HepG2 (cell line): ENCODE results near the gene C11orf68. TPM values are rescaled to one million over a fixed set of nuclear protein-coding genes. Genes with fewer than 3 reads are reported as not detected.

ENCODE experiments used
- ATAC-seq: fragments of 200-7000 bp; cut with Tn5 transposase; 3 replicates; pipeline ENCODE4 v1.9.1; 2020; ENCODE audit warnings: mild to moderate bottlenecking, moderate library complexity
- BruUV-seq: library from RNA; stranded (reverse); fragments of 400-500 nt; replicated peaks from 2 replicates; lab custom pipeline; 2021; lab: Mats Ljungman, UMichigan
- CTCF ChIA-PET: fragments of 300-600 bp; formaldehyde crosslinking; extraction: SDS; loops from one replicate; lab custom pipeline; 2021; ENCODE audit warnings: low total read pairs, inconsistent platforms, low intra/inter-chr PET ratio; lab: Yijun Ruan, JAX
- POLR2A ChIA-PET: fragments of 350-600 bp; sonication (Branson Sonifier 250); formaldehyde crosslinking; loops from one replicate; lab custom pipeline; 2020; ENCODE audit warnings: antibody characterized with exemption, inconsistent platforms; lab: Yijun Ruan, JAX
- DNase-seq: peaks from one replicate; pipeline ENCODE4 v3.0.0-alpha.2; 2015; ENCODE audit warnings: low spot score
- FAIRE-seq: peaks from 3 replicates; lab custom pipeline; 2011; peaks lifted over from hg19 to GRCh38; lab: Jason Lieb, UNC
- H2AFZ ChIP-seq: one replicate; pipeline ENCODE4 v1.6.1; 2011; ENCODE audit warnings: low read length, inconsistent platforms
- H3K27ac ChIP-seq: fragments of 300-600 bp; 3 replicates; pipeline ENCODE4 v1.8.0; 2011; ENCODE audit warnings: mixed run types, mild to moderate bottlenecking, mixed read lengths, low read length, inconsistent platforms; ENCODE audit not compliant: insufficient read depth; ENCODE audit errors: extremely low read length
- H3K27me3 ChIP-seq, 2 experiments: fragments of 200-600 bp in 1 of 2; 2 replicates in 1 of 2; 3 replicates in 1 of 2; pipeline versions ENCODE4 v1.6.0 to v1.8.0; 2011; ENCODE audit warnings: low read length in 2 of 2, mild to moderate bottlenecking in 2 of 2, moderate library complexity in 2 of 2, inconsistent platforms in 1 of 2; ENCODE audit not compliant: insufficient read depth in 2 of 2, control insufficient read depth in 1 of 2
- H3K36me3 ChIP-seq, 2 experiments: fragments of 200-600 bp in 1 of 2; replicated peaks in 1 of 2; 2 replicates in 1 of 2; 3 replicates in 1 of 2; pipeline versions ENCODE4 v1.5.1 to v1.8.0; 2011; ENCODE audit warnings: low read length in 2 of 2, inconsistent platforms in 1 of 2; ENCODE audit not compliant: insufficient read depth in 2 of 2, control insufficient read depth in 1 of 2
- H3K4me1 ChIP-seq: 2 replicates; pipeline ENCODE4 v1.5.1; 2012; ENCODE audit warnings: low read length, inconsistent platforms; ENCODE audit not compliant: insufficient read depth
- H3K4me2 ChIP-seq: 2 replicates; pipeline ENCODE4 v1.6.0; 2011; ENCODE audit warnings: low read depth, low read length, inconsistent platforms
- H3K4me3 ChIP-seq, 3 experiments: fragments of 200-600 bp in 1 of 3; sonication (generic), shearing (Covaris generic) in 1 of 3; replicated peaks in 1 of 3; 2 replicates each; pipeline ENCODE4 v1.5.1; 2011 to 2016; ENCODE audit warnings: low read length in 3 of 3, inconsistent platforms in 2 of 3, low read depth in 2 of 3, mild to moderate bottlenecking in 2 of 3, control low read depth in 1 of 3, mixed read lengths in 1 of 3; ENCODE audit not compliant: insufficient read depth in 1 of 3
- H3K79me2 ChIP-seq: one replicate; pipeline ENCODE4 v1.6.1; 2011; ENCODE audit warnings: low read length, inconsistent platforms; ENCODE audit not compliant: insufficient read depth
- H3K9ac ChIP-seq: 2 replicates; pipeline ENCODE4 v1.6.0; 2011; ENCODE audit warnings: mild to moderate bottlenecking, low read depth, low read length, inconsistent platforms; ENCODE audit not compliant: insufficient read depth
- H3K9me3 ChIP-seq: 2 replicates; pipeline ENCODE4 v1.5.1; 2012; ENCODE audit warnings: mild to moderate bottlenecking, low read length
- H4K20me1 ChIP-seq: 2 replicates; pipeline ENCODE4 v1.6.0; 2011; ENCODE audit warnings: inconsistent platforms, mild to moderate bottlenecking, low read length, moderate library complexity; ENCODE audit not compliant: insufficient read depth
- BRCA1 ChIP-seq: sonication (generic); formaldehyde crosslinking; IDR thresholded peaks from 2 replicates; pipeline ENCODE4 v1.4.0; 2020; ENCODE audit warnings: missing genetic modification reagents
- FIP1L1 ChIP-seq: fragments of 200-400 bp; formaldehyde crosslinking; IDR thresholded peaks from 2 replicates; pipeline ENCODE4 v1.6.1; 2018; ENCODE audit warnings: low read depth, mild to moderate bottlenecking, low read length, moderate library complexity, borderline replicate concordance; ENCODE audit not compliant: insufficient read depth
- MEF2D ChIP-seq: sonication (generic); formaldehyde crosslinking; IDR thresholded peaks from 2 replicates; pipeline ENCODE4 v1.5.1; 2020; ENCODE audit warnings: mild to moderate bottlenecking, missing genetic modification reagents
- MLLT10 ChIP-seq: sonication (generic); formaldehyde crosslinking; IDR thresholded peaks from 2 replicates; pipeline ENCODE4 v1.4.0; 2020; ENCODE audit warnings: missing genetic modification reagents
- MYC ChIP-seq: sonication (generic); formaldehyde crosslinking; IDR thresholded peaks from 2 replicates; pipeline ENCODE4 v1.9.0; 2021; ENCODE audit warnings: missing genetic modification reagents, borderline replicate concordance
- NCOR1 ChIP-seq: fragments of 200-600 bp; sonication (generic); IDR thresholded peaks from 2 replicates; pipeline ENCODE4 v1.7.0; 2017; ENCODE audit warnings: antibody characterized with exemption, low read length, borderline replicate concordance
- PHB2 ChIP-seq: fragments of 450-650 bp; IDR thresholded peaks from 2 replicates; pipeline ENCODE4 v1.6.1; 2018; ENCODE audit not compliant: partially characterized antibody
- PRMT3 ChIP-seq: sonication (generic); formaldehyde crosslinking; IDR thresholded peaks from 2 replicates; pipeline ENCODE4 v1.8.1; 2022; ENCODE audit warnings: low read depth, mild to moderate bottlenecking, moderate library complexity, missing genetic modification reagents, borderline replicate concordance
- RORA ChIP-seq: sonication (generic); formaldehyde crosslinking; IDR thresholded peaks from 2 replicates; pipeline ENCODE4 v1.5.0; 2020; ENCODE audit warnings: mild to moderate bottlenecking, missing genetic modification reagents, moderate library complexity
- SKI ChIP-seq: fragments of 450-650 bp; IDR thresholded peaks from one replicate; pipeline ENCODE4 v1.6.1; 2018; ENCODE audit warnings: mild to moderate bottlenecking; ENCODE audit not compliant: partially characterized antibody
- SNAI1 ChIP-seq: sonication (generic); formaldehyde crosslinking; IDR thresholded peaks from 2 replicates; pipeline ENCODE4 v1.5.0; 2020; ENCODE audit warnings: mild to moderate bottlenecking, missing genetic modification reagents, borderline replicate concordance
- TFDP1 ChIP-seq: IDR thresholded peaks from 2 replicates; pipeline ENCODE4 v1.6.1; 2016; ENCODE audit warnings: missing compliant biosample characterization, missing genetic modification reagents, borderline replicate concordance
- THAP8 ChIP-seq: sonication (generic); formaldehyde crosslinking; IDR thresholded peaks from 2 replicates; pipeline ENCODE4 v1.5.1; 2020; ENCODE audit warnings: missing genetic modification reagents, mild to moderate bottlenecking, borderline replicate concordance
- ZBTB2 ChIP-seq: sonication (generic); formaldehyde crosslinking; IDR thresholded peaks from 2 replicates; pipeline ENCODE4 v1.8.0; 2022; ENCODE audit warnings: low read depth, missing genetic modification reagents
- ZBTB33 ChIP-seq: sonication (generic); formaldehyde crosslinking; IDR thresholded peaks from 2 replicates; pipeline ENCODE4 v1.4.0; 2020; ENCODE audit warnings: missing genetic modification reagents
- ZC3H4 ChIP-seq: sonication (generic); formaldehyde crosslinking; IDR thresholded peaks from 2 replicates; pipeline ENCODE4 v1.4.0; 2020; ENCODE audit warnings: missing genetic modification reagents, borderline replicate concordance
- ZFP36L1 ChIP-seq: sonication (generic); formaldehyde crosslinking; IDR thresholded peaks from 2 replicates; pipeline ENCODE4 v1.8.0; 2022; ENCODE audit warnings: mild to moderate bottlenecking, missing genetic modification reagents, moderate library complexity
- ZMYM3 ChIP-seq: sonication (generic); formaldehyde crosslinking; IDR thresholded peaks from 2 replicates; pipeline ENCODE4 v1.5.1; 2020; ENCODE audit warnings: mild to moderate bottlenecking, missing genetic modification reagents
- ZNF879 ChIP-seq: sonication (generic); formaldehyde crosslinking; IDR thresholded peaks from 2 replicates; pipeline ENCODE4 v1.8.1; 2023; ENCODE audit warnings: missing genetic modification reagents
- WGBS: methylation state at CpG from one replicate; pipeline ENCODE4 v1.1.6; 2017; ENCODE audit warnings: low lambda C conversion rate; 5-methylcytosine and 5-hydroxymethylcytosine counted together
- in situ Hi-C: cut with HindIII; loops from 2 replicates; pipeline ENCODE4 v1.10.0; 2017; ENCODE audit warnings: low pct_unique_long_range_greater_than_20kb; ENCODE audit not compliant: extremely low pct_ligation_motif_present
- intact Hi-C: fragments of 100-400 bp; cut with micrococcal nuclease; formaldehyde crosslinking; loops from one replicate; pipeline ENCODE4 v1.10.0; 2022; ENCODE audit not compliant: unreplicated experiment
- polyA plus RNA-seq, 8 experiments: library from polyadenylated mRNA; depleted of rRNA in 3 of 8; stranded (reverse) in 7 of 8; unstranded in 1 of 8; fragments of >200 nt; fragmentation: Illumina TruSeq in 4 of 8; extraction: Trizol in 4 of 8; gene quantifications; 2 replicates each; pipeline versions ENCODE4 v1.2.1 to v1.2.3, GENCODE V29; 2011 to 2016; ENCODE audit warnings: low read depth in 4 of 8, missing spikeins in 1 of 8, mixed read lengths in 1 of 8; ENCODE audit not compliant: insufficient read depth in 1 of 8
- total RNA-seq, 5 experiments: library from RNA; depleted of rRNA; stranded (reverse); fragments of >200 nt; fragmentation: Illumina TruSeq; extraction: Trizol; gene quantifications; 2 replicates each; pipeline ENCODE4 v1.2.3, GENCODE V29; 2016; ENCODE audit warnings: low read depth in 1 of 5

Gene C11orf68
- total and polyA plus RNA-seq, 2 of the 13 experiments (the other 11 are each of a cell fraction or from before 2014, with no cell fraction given), result 8.4 to 28.3 TPM

- H3K4me3 ChIP-seq, result no peak overlapping the region
- FAIRE-seq (no peak), ATAC-seq (no peak), DNase-seq (no peak)
- in situ Hi-C loops (no loop called here), intact Hi-C loops (no loop called here)
- H3K36me3 ChIP-seq, result no peaks in the 10 kb centered on the region
- H3K4me2 ChIP-seq, result no peak overlapping the region
- peaks cover 48% of the 10 kb centered on the region for H3K4me1 ChIP-seq
- WGBS, result 57% methylated on average over 5 of the region's 5 CpGs
- no peak for TF ChIP-seq RORA (CRISPR knock-in tag)
- TF ChIP-seq ZNF879, result no peak
- TF ChIP-seq MEF2D (CRISPR knock-in tag), result no peak
- no peak for TF ChIP-seq ZMYM3 (CRISPR knock-in tag)
- TF ChIP-seq PRMT3, result no peak
- no peak for TF ChIP-seq MLLT10 (CRISPR knock-in tag)
- no peak for TF ChIP-seq SKI
- TF ChIP-seq THAP8, result no peak
- TF ChIP-seq SNAI1 (CRISPR knock-in tag), result no peak
- no peak for TF ChIP-seq ZFP36L1 (CRISPR knock-in tag)
- TF ChIP-seq BRCA1, result no peak
- no peak for TF ChIP-seq MYC (CRISPR knock-in tag)
- no peak for TF ChIP-seq NCOR1
- no peak for TF ChIP-seq FIP1L1
- no peak for TF ChIP-seq ZBTB2 (CRISPR knock-in tag)
- no peak for TF ChIP-seq ZC3H4 (CRISPR knock-in tag)
- TF ChIP-seq TFDP1, result no peak
- TF ChIP-seq PHB2, result no peak
- TF ChIP-seq ZBTB33, result no peak
- H3K27me3 ChIP-seq, result 0 out of 5 replicates have a peak, but pooled peaks cover 0 to 1% of the 10 kb centered on the region in 2 experiments
- CTCF ChIA-PET, result no interaction called here
- BruUV-seq, result no TSS peak
- H2AFZ ChIP-seq, result no peak overlapping the region
- H3K27ac ChIP-seq, result no peak overlapping the region
- H3K9ac ChIP-seq, result no peak overlapping the region
- no peaks in the 10 kb centered on the region for H3K79me2 ChIP-seq
- no peaks in the 10 kb centered on the region for H3K9me3 ChIP-seq
- POLR2A ChIA-PET, result no interaction called here
- no peaks in the 10 kb centered on the region for H4K20me1 ChIP-seq
Observed at GRCh38 chr11:65906602-65907001, 12.3 kb downstream of the C11orf68 start.
